Activated CD4-positive, alpha-beta T cell treated with anti-CD3 and anti-CD28 coated beads, Interleukin-10, Interleukin-2, amounts not matched to agents 100 ng/mL and 50 ng/mL, durations not matched to agents 16 hours and 8 hours (primary cell): ENCODE results near the gene TASOR2.

Experiments used
- DNase-seq: peaks from one replicate; pipeline ENCODE4 v3.0.0-alpha.2; 2020

TASOR2 gene, protein sequence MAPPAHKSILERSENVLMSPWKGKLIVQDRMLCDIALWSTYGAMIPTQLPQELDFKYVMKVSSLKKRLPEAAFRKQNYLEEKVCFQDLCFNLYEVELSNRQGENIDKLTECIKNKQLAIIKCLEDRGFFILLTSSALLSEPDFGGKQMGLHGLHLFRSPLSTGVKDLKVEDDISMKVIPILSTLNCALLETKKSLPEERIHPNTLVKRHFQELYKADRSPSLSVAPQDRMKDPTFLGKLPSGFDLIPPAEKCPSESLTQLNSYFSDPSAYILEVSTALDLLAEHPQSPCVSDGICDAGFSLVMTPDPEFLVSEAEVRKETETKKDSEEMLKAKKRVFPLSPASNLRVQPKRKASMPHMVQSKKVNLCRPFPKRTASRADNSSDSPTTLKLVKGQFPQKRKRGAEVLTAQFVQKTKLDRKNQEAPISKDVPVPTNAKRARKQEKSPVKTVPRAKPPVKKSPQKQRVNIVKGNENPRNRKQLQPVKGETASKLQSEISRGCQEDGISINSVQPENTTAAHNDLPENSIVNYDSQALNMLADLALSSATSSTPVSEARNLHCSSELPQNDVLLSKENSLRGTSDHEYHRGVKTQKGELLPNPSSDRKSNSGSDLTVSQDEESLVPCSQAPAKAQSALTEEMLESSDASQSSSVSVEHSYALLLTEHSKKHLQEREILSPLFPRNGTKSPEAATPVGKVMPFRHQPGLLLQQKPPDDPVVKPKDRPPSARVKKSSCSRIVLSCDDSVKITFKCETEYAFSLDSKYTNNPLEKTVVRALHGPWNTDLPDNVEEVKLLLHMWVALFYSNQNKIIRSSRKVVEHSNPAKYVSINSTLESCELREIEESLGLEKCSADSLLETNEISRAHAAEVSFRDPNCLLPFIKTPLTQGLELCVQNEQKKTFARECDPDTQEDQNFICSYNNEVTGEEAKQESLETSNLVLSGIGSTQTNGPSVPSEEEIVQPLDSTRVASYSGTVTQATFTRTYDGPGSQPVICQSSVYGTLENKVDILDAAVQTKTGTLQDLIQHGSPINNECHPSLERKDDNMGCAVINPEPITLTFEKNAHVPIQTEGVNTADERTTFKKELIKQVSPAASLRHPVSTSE (N-terminal part only)

DNA sequence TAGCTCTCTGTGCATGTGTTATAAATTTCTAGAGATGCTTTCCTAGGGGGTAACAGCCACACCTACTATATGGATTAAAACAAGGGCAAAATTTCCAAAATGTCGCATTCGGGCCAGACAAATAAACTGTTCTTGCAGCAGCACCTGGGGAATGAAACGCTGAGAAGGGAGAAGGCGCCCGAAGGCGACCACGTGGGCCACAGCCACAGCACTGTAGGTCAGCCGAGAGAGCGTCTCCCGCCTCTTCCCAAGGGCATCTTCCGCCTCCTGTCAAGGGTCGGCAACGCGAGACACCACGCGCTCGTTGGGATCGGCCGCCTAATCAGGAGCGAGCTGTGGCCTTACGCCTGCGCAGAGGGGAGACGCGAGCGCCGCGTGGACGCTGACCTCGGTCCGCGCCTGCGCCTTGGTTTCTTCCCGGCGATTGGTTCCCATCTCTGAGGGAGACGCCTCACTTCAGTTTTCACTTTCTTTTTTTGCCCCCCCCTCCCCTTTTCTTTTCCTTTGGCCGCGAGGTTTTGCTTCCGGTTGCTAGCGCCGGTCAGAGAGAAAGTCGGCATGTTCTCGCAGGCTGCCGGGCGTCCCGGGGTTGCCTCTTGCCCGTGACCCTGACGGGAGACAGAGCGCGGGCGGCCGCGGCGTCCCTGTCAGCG, at the start of gene TASOR2:
Gene TASOR2 (plus strand): TSS at position 521 of the 653 bp plus-strand sequence. CDS start 35,805 bp downstream, outside the sequence.
- peak; percentile 99 for DNase-seq

DNA sequence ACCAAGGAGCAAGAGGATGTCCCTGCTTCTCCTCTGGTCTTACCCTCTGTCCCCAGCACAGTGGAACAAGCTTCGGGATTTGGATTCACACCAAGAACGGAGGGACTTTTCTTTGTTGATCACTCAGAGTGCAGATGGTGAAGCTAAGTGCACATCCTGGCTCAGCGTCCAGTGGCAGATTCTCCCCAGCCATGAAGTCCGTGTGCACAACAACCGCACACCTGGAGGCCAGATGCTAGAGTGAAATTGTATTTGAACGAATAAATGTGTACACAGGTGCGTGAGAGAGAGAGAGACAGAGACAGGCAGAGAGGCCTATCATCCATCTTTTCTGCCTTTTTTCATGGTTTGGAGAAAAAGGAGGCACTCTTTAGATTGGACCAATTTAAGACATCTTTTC, 49.7 kb upstream of the TASOR2 start:
- DNase-seq = no peak

DNA sequence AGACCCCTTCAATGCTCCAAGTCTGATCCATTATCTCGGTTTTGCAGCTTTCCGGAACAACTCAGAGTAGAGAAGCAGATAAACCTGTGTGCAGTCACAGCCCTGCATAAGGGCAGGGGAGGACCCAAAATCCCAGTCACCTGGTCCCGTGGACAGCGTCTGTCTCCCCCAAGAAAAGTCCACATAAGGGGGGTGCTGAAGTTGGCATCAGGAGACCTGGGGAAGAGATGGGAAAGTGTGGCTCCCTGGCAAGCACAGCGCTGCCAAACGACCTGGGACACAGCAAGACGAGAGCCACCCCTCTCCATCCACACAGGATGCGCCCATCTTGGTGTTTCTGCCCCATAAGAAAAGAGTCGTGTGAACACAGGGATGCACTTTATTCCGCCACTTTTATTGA, 46.1 kb upstream of the TASOR2 start:
- no peak for DNase-seq

DNA sequence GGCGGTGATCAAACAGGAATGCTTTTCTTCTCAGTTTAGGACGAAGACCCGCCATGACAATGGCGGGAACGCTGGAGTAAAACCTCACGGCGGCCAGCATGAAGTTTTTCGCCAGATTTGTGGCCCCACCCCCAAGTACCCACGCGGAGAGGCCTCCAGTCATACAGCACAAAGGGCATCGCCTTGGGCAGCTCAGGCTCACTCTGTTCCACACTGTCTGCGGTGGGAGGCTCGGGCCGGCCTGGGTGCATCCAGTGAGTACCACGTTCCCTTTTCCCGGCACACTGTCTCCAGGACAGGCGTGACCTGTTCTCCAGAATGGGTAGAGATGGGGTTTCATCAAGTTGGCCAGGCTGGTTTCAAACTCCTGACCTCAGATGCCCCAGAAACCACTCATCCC, 45.6 kb upstream of the TASOR2 start:
- DNase-seq = no peak

DNA sequence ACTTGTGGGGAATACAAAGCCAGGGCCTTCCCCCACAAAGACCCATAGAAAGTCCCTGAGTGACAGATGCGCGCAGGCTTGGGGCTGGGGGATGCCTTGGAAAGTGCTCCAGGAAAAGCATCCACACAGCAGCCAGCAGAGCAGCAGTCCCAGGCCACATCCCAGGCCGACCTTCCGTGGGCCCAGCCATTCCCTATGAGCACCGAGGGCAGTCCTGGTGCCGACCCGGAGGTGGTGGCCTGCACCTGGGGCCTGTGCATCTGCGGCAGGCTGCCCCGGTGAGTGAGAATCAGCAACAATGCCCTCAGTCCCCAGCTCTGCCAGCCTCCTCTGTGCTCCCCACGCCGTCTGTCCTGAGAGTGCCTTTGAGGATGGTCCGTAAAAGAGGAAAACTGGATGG, 44.6 kb upstream of the TASOR2 start:
- no peak for DNase-seq

DNA sequence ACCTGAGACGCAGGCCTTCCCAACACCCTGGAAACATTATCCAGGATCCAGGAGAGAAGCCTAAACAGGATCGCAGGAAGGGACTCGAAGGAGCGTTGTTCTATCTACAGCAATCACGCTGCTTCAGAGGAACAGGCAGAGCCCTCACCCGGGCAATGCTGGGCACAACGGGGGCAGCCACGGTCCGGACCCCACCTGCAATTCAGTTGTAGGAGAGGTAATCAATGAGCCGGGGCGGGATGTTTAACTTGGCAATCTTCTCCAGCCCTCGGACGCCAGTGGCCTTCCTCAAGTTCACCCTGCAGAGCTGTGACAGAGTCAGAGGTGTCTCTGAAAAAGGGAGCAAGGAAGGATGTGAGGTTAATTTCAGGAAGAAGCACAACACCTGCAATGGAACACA, 44.1 kb upstream of the TASOR2 start:
- DNase-seq = no peak

DNA sequence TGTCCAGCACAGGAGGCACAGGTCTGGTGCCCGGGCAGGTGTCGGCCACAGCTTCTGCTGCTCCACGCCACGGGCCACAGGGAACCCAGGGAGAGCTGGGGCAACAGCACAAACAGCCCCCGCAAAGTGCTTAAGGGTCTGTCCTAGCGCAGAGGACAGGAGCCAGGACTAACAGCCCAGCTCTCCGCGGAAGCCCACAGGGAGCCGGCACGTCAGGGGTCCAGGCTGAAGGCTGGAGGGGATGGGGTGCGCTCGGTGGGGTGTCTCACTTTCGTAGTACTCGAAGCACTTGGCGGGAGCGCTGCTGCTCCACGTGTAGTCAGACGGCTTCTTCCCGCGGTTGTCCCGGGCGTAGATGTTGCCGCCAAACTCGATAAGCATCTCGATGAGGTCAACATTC, 43.1 kb upstream of the TASOR2 start:
- DNase-seq = no peak

DNA sequence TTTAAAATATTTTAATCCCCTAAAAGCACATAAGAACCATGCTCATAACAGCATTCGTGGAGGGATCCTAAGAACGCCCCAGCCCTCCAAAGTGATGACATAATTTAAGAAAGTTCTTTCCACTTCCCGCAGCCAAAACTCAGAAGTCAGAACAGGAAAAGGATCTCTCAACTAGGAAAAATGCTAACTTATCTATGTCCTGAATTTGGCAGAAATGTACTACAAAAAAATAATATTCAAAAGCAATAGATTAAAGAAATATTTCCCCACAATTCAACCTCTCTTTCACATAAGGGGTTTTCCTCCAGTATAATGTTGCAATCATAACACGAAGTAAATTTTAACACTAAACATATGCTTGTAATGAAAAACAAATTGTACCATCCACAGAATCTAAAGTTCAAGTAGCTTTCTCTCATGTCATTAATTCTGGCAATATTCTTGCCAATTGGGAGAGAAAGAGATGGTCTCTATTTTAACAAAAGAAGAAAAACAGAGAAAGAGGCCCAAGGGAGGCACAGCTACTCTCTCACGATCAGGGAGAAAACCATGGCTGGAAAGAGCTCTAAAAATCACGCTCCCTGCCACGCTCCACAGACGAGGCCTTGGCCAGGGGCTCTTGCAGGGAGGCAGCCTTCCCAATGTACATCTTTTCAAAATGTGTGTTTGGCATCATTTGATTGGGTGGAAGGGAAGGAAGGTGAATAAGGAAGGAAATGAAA, 41.1 kb upstream of the TASOR2 start:
- no peak for DNase-seq

DNA sequence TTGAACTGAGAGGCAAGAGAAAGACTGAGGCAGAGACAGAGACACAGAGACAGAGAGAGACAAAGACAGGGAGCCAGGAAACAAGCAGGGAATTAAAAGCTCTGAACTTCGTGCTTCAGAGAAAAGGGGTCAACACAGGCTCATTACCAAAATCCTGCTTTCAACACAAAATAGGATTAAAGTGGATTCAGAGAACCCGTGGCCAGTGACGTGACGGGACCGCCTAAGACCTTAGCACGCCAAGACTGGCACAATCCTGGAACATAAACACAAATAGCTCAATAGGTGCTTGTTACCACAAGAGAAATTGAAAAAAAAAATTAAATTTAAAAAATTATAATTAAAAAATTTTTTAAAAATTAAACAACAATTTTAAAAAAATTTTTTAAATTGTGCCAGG, 39.7 kb upstream of the TASOR2 start:
- no peak for DNase-seq

DNA sequence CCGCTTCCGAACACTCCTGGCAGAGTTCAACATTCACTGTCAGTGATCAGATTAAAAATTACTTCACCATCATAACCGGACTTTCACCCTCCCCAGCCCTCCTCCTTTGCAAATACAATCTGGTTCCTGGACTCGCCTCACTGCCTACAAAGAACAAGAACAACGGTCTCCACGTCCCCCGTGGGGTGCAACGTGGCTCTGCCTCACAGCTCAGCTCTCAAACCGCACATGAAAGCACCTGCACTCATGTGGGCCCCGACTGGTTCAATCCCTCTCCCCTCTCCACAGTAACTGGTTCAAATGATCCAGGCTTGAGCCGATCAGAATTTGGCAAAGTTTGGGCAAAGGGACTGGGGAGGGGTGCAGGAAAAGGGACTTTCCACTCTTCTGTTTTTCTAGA, 39.3 kb upstream of the TASOR2 start:
- no peak for DNase-seq

DNA sequence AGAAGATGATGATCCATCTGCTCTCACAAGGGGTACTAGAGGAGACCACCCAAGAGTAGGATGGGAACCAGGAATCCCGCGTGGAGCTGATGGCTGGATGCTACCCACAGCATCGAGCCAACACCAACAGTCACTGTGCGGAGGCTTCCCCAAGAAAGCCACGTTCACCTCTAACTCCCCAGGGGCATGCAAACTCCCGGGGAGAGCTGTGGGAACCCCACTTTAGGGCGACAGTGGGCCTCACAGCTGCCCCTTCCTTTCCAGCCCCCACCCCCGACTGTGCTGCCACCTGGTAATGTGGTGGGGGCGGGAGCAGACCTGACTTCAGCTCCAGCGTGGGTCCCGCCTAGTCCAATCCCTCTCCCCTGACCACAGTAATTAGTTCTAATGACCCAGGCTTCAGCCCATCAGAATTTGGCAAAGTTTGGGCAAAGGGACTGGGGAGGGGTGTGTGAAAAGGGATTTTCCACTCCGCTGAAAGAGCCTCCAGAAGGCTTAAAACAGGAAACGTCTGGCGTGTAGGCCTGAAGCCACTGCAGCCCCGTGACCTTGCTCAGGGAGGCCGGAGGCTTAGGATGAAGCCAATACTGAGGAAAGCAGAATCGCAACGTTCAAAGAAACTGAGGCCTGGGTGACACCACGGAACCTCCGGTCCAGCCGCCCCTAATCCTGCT, 38.6 kb upstream of the TASOR2 start:
- DNase-seq = no peak

DNA sequence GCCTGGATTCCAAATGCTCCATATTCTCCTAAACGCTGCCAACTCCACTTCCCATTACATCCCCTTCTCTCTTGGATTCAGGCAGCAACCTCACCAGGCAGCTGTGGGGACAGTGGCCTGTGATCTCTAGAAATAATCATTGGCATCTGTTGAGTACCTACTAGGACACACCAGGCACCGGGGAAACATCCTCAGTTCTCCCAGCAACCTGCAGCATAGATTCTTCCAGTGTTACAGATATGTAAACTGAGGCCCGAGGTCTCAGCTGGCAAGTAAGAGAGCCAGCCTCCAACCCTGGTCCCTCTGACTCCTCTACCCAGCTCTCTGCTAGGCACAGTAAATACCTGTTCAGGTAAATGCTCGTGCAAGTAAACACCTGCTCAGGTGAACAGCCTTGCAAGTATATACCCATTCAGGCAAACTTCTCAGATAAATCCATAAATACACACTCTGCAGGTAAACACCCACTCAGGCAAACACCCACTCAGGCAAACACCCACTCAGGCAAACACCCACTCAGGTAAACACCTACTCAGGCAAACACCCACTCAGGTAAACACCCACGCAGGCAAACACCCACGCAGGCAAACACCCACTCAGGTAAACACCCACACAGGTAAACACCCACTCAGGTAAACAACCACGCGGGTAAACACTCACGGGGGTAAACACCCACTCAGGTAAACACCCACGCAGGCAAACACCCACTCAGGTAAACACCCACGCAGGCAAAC, 37.0 kb upstream of the TASOR2 start:
- no peak for DNase-seq

DNA sequence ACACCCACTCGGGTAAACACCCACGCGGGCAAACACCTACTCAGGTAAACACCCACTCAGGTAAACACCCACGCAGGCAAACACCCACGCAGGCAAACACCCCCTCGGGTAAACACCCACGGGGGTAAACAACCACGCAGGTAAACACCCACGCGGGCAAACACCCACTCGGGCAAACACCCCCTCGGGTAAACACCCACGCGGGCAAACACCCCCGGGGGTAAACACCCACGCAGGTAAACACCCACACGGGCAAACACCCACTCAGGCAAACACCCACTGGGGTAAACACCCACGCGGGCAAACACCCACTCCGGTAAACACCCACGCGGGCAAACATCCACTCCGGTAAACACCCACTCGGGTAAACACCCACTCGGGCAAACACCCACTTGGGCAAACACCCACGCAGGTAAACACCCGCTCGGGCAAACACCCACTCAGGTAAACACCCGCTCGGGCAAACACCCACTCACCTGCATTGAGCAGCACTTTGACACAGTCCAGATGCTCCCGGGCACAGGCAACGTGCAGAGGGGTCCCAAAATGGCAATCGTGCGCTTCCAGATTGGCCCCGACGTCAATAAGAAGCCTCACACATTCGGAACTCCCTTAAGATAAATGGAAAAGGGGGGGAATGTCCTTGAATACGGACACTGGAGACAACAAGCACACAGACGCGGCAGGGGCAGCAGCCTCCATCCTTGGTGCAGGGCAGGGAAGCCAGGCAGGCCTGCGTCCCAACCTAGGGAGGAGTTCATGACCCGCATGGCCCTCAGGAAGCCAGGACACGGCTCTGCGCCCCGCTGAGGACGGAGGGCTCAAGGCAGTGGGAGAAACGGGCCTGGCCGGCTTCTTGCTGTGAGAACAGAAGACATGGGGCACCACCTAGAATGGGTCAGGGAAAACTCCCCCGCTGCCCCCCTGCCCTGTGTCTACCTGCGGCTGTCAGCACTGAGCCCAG, 35.9 kb upstream of the TASOR2 start:
- no peak for DNase-seq

DNA sequence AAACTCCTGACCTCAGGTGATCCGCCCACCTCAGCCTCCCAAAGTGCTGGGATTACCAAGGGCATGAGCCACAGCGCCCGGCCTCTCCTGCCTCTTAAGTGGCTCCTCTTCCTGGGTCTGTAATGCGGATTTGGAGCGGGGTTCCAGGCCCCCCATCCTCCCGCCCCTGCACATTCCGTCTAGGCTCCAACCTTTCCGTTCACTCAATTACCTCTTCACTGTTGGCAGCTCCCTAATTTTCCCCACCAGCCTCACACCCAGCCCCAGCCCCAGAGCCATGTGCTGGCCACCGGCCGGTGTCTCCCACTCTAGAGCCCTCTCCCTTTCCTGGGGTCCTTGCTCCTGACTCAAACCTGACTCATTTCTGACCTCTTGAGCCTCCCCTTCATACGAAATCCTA, 34.9 kb upstream of the TASOR2 start:
- no peak for DNase-seq

DNA sequence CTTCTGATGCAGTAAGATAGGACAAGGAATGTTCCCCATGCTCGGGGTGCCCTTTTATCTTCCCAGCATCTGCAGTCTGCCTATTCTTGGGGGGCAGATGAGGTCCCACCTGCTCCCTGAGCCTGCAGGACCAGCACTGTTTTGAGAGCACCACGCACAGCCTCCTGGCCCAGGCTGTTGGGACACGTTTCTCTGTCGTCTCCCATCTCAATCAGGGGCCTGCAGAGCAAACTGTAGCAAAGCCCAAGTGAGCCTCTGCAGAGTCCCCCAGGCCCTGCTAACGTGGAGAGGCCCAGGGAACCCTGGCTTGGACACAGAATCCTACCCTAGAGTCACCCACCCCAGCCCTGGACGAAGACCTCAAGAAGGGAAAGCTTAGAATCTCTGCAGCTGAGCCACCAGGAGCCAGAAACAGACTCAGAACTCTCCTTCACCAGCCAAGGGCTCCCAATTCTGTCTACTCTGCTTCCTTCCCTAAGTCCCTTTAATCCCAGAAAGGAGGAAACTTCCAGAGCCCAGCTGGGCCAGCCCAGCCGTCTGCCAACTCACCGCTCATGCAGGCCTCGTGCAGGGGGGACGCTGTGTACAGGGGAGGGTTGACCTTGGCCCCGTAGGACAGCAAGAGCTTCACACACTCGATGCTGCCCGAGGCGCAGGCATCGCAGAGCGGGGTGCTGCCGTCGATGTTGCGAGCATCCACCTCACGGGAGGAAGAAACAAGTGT, 33.8 kb upstream of the TASOR2 start:
- no peak for DNase-seq

DNA sequence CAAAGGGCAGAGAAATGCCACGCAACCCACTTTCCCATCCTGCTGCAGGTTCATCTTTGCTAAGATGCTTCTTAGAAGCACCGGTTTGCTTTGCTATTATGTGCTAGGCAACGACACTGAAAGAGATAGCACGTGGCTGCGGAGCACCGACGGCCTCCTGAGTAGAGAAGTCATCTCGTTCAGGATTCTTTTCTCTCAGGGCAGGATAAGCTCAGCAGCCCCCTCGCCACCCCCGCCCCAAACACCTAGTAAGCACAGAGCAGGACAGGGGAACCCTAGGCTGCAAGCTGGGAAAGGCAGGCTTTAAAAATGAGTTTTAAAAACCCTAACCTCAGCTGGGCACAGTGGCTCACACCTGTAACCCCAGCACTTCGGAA, 33.3 kb upstream of the TASOR2 start:
- no peak for DNase-seq

DNA sequence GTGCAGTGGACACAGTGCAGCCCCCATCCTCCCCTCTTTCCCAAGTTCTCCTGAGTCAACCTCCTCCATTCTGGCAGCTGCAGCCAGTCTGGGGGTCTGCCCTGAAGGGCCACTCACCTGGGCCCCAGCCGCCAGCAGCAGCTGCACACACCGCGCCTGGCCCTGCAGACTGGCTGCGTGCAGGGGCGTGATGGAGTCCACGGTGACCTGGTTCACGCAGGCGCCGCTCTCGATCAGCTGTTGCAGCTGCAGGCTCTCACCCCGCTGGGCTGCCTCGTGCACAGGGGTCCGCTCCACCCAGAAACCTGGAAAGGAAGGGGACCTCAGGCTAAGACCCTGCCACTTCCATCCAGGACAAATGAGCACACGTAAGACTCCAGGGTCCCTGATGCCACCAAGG, 31.9 kb upstream of the TASOR2 start:
- DNase-seq = no peak

DNA sequence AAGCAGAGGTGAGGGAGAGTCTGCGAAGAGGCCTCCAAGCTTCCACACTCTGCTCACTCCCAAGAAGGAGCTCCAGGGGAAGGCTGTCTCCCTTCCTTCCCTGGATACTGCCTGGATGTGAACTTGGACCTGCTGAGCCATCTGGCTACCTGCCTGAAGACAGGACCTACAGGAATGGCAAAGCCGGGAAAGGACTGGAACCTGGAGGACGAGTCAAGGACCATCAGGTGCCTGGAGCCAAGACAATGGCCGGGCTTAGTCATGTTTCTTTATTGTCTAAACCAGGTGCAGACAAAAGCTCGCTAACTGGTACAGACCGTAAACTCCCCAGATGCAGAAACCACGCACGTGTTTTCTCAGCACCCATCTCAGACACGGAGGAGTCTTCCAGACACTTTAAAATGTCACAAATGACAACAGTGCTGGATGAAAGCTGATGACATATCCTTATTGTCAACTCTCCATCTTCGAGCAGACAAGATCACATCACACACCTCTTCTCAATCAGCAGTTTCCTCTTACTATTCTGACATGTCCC, 30.4 kb upstream of the TASOR2 start:
- DNase-seq = no peak

DNA sequence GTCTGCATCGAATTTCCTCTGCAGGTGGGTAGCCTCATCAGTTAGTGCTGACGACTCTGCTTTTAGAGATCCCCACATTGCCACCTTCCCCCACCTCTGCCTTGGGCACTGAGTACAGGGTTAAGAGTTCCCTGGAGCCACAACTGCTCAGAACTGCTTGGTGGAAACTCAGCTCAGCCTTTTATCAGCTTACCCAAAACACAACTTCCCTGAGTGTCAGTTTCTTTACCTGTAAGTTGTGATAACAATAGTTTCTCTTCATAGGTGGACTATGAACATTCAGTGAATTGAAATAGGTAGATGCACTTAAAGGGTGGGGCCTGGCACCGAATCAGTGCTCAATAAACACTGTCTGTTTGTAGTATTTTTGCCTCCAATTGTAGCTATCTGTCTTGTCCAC, 29.5 kb upstream of the TASOR2 start:
- no peak for DNase-seq
